HCT116 (cell line): ENCODE data around the gene CFHR5.

Source experiments
- EGR1 ChIP-seq: IDR thresholded peaks from 2 replicates; pipeline ENCODE4 v1.6.1; 2012; ENCODE audit warnings: low read depth
- ELF1 ChIP-seq: IDR thresholded peaks from 2 replicates; pipeline ENCODE4 v1.6.1; 2012; ENCODE audit warnings: low read depth, borderline replicate concordance
- EZH2 ChIP-seq: fragments of 200-600 bp; sonication (generic); IDR thresholded peaks from 2 replicates; pipeline ENCODE4 v1.6.1; 2017; ENCODE audit warnings: antibody characterized with exemption, mixed run types
- EZH2phosphoT487 ChIP-seq: fragments of 200-600 bp; IDR thresholded peaks from 2 replicates; pipeline ENCODE4 v1.6.1; 2018; ENCODE audit warnings: antibody characterized with exemption, borderline replicate concordance
- MAX ChIP-seq: IDR thresholded peaks from 2 replicates; pipeline ENCODE4 v1.6.1; 2012
- POLR2A ChIP-seq: IDR thresholded peaks from 2 replicates; pipeline ENCODE4 v1.7.0; 2011; ENCODE audit warnings: borderline replicate concordance; ENCODE audit not compliant: insufficient read depth, insufficient read length; ENCODE audit errors: extremely low read depth
- POLR2AphosphoS5 ChIP-seq: IDR thresholded peaks from 2 replicates; pipeline ENCODE4 v1.6.1; 2011; ENCODE audit warnings: mild to moderate bottlenecking, low read depth, low read length, moderate library complexity
- RAD21 ChIP-seq: IDR thresholded peaks from 2 replicates; pipeline ENCODE4 v1.6.1; 2012; ENCODE audit warnings: low read depth, mild to moderate bottlenecking
- TF ChIP-seq, protein P1 (sequence below), 3 experiments: fragments of 200-600 bp in 1 of 3; sonication (generic) in 1 of 3; IDR thresholded peaks in 2 of 3; conservative IDR thresholded peaks in 1 of 3; 2 replicates each; pipeline ENCODE4 v1.5.1; 2012 to 2017; ENCODE audit warnings: low read depth in 2 of 3, low read length in 2 of 3, antibody characterized with exemption in 1 of 3, borderline replicate concordance in 1 of 3, control low read depth in 1 of 3, mild to moderate bottlenecking in 1 of 3, mixed read lengths in 1 of 3, mixed run types in 1 of 3, moderate library complexity in 1 of 3; ENCODE audit not compliant: insufficient read depth in 1 of 3

DNA sequence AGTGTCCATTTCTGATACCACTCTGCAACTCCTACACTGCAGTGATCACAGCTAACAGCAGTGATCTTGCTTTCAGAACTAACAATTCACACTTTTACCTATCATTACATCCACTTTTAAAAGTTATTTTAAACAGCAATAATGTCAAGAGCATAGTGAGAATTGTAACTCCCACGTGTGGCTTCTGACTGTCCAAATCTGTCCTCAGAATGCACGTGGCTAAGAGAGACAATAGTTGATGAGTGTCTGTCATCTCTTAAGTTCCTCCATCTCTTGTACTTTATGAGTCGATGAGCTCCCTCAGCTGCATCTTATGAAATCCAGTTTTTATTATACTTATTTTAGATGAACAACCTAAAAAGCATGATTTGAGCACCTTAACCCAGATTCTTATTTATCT, 16.5 kb upstream of the CFHR5 start:
- TF ChIP-seq EGR1 (no peak), EZH2phosphoT487 (no peak), ELF1 (no peak), POLR2A (no peak), POLR2AphosphoS5 (no peak), EZH2 (no peak), RAD21 (no peak), MAX (no peak)
- TF ChIP-seq, protein P1, sequence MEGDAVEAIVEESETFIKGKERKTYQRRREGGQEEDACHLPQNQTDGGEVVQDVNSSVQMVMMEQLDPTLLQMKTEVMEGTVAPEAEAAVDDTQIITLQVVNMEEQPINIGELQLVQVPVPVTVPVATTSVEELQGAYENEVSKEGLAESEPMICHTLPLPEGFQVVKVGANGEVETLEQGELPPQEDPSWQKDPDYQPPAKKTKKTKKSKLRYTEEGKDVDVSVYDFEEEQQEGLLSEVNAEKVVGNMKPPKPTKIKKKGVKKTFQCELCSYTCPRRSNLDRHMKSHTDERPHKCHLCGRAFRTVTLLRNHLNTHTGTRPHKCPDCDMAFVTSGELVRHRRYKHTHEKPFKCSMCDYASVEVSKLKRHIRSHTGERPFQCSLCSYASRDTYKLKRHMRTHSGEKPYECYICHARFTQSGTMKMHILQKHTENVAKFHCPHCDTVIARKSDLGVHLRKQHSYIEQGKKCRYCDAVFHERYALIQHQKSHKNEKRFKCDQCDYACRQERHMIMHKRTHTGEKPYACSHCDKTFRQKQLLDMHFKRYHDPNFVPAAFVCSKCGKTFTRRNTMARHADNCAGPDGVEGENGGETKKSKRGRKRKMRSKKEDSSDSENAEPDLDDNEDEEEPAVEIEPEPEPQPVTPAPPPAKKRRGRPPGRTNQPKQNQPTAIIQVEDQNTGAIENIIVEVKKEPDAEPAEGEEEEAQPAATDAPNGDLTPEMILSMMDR (IDR thresholded peaks at IDR 0.05 in 2 of 3, conservative IDR thresholded peaks at IDR 0.05 in 1 of 3; ENCODE audit: borderline replicate concordance in 1 of 3, insufficient read depth in 1 of 3, low read depth in 2 of 3, low read length in 2 of 3), result no peak
